GM19099 (cell line): ENCODE results near the gene SAMSN1.

ENCODE experiments used
- POLR2A ChIP-seq: IDR thresholded peaks from 3 replicates; pipeline ENCODE4 v1.6.1; 2011; ENCODE audit warnings: low read depth; ENCODE audit not compliant: insufficient read length; ENCODE audit errors: extremely low read depth

SAMSN1 gene

GRCh38 chr21:14547834-14548513 lies 1.9 kb upstream of the SAMSN1 start:
- no peak for TF ChIP-seq POLR2A

- TF ChIP-seq POLR2A = no peak
Measured at GRCh38 chr21:14543983-14544382, 2.1 kb downstream of the SAMSN1 start.

- TF ChIP-seq POLR2A = no peak
Measured at GRCh38 chr21:14542638-14543037, 3.5 kb downstream of the SAMSN1 start.

GRCh38 chr21:14541841-14542490 lies 4.1 kb downstream of the SAMSN1 start:
- no peak for TF ChIP-seq POLR2A

GRCh38 chr21:14538483-14538882 lies 7.6 kb downstream of the SAMSN1 start:
- TF ChIP-seq POLR2A = no peak

GRCh38 chr21:14536929-14537328 lies 9.2 kb downstream of the SAMSN1 start:
- TF ChIP-seq POLR2A = no peak

GRCh38 chr21:14535702-14536101 lies 10.4 kb downstream of the SAMSN1 start:
- no peak for TF ChIP-seq POLR2A

- TF ChIP-seq POLR2A = no peak
Measured at GRCh38 chr21:14533499-14534428, 12.4 kb downstream of the SAMSN1 start.

GRCh38 chr21:14531757-14532316 lies 14.3 kb downstream of the SAMSN1 start:
- no peak for TF ChIP-seq POLR2A

GRCh38 chr21:14530592-14530991 lies 15.5 kb downstream of the SAMSN1 start:
- no peak for TF ChIP-seq POLR2A

GRCh38 chr21:14528815-14529214 lies 17.3 kb downstream of the SAMSN1 start:
- no peak for TF ChIP-seq POLR2A

- TF ChIP-seq POLR2A = no peak
Measured at GRCh38 chr21:14527696-14528652, 18.1 kb downstream of the SAMSN1 start.

GRCh38 chr21:14526836-14527695 lies 19.0 kb downstream of the SAMSN1 start:
- TF ChIP-seq POLR2A = no peak
